Spleen (tissue), 13 donors: Measurements from ENCODE around the gene NOTCH2. TPM values are rescaled to one million over a fixed set of nuclear protein-coding genes. Genes with fewer than 3 reads are reported as not detected.
"Not testable (repeated sequence)": the region's sequence is repeated elsewhere in the genome, so short reads cannot be mapped to it uniquely, and the experiment has no call there.

Experiments used
- DNase-seq: peaks from one replicate; pipeline ENCODE4 v3.0.0-alpha.2; 2020
- H3K27ac ChIP-seq, 8 donors: fragments of 200-600 bp; sonication (generic) in 7 of 8; 1 replicate in 4 of 8; 2 replicates in 4 of 8; pipeline versions ENCODE4 v1.5.0 to v1.8.0; 2016 to 2021; ENCODE audit warnings: inconsistent platforms in 4 of 8, mild to moderate bottlenecking in 4 of 8, moderate library complexity in 1 of 8
- H3K27me3 ChIP-seq, 7 donors: fragments of 200-600 bp; sonication (generic) in 6 of 7; replicated peaks in 1 of 7; 1 replicate in 4 of 7; 2 replicates in 3 of 7; pipeline versions ENCODE4 v1.5.0 to v1.8.0; 2016 to 2021; ENCODE audit warnings: inconsistent platforms in 3 of 7, mild to moderate bottlenecking in 1 of 7
- H3K36me3 ChIP-seq, 6 donors: fragments of 200-600 bp; sonication (generic) in 5 of 6; 1 replicate in 4 of 6; 2 replicates in 2 of 6; pipeline versions ENCODE4 v1.5.0 to v1.8.0; 2016 to 2021; ENCODE audit warnings: inconsistent platforms in 2 of 6
- H3K4me1 ChIP-seq, 6 donors: fragments of 200-600 bp; sonication (generic) in 5 of 6; 1 replicate in 3 of 6; 2 replicates in 3 of 6; pipeline versions ENCODE4 v1.5.0 to v1.8.0; 2016 to 2021; ENCODE audit warnings: inconsistent platforms in 3 of 6
- H3K4me3 ChIP-seq, 8 donors: fragments of 200-600 bp; sonication (generic) in 7 of 8; 1 replicate in 4 of 8; 2 replicates in 4 of 8; pipeline versions ENCODE4 v1.5.0 to v1.8.0; 2016 to 2021; ENCODE audit warnings: inconsistent platforms in 4 of 8, mild to moderate bottlenecking in 4 of 8, moderate library complexity in 2 of 8
- H3K9me3 ChIP-seq, 8 donors: fragments of 200-600 bp; sonication (generic) in 7 of 8; 1 replicate in 4 of 8; 2 replicates in 4 of 8; pipeline versions ENCODE4 v1.5.0 to v1.8.0; 2016 to 2021; ENCODE audit warnings: inconsistent platforms in 4 of 8
- POLR2A ChIP-seq, 3 donors: fragments of 450-650 bp; IDR thresholded peaks; one replicate each; pipeline ENCODE4 v1.5.1; 2017; ENCODE audit warnings: antibody characterized with exemption in 3 of 3, mild to moderate bottlenecking in 1 of 3
- POLR2AphosphoS5 ChIP-seq, 3 donors: sonication (generic); formaldehyde crosslinking; IDR thresholded peaks; one replicate each; pipeline ENCODE4 v1.5.1; 2017; ENCODE audit warnings: antibody characterized with exemption in 3 of 3
- WGBS, 5 donors: extraction: QIAGEN DNeasy Blood & Tissue Kit in 3 of 5; methylation state at CpG; one replicate each; pipeline versions ENCODE4 v1.1.5 to v1.1.7; 2013 to 2018; 5-methylcytosine and 5-hydroxymethylcytosine counted together
- intact Hi-C: fragments of 100-400 bp; cut with DNase I; formaldehyde crosslinking; loops from one replicate; pipeline ENCODE4 v1.15.0; 2023; ENCODE audit warnings: low total_unique reads
- long read RNA-seq, 2 donors: transcript quantifications; one replicate each; lab custom pipeline, GENCODE V29; 2026
- polyA plus RNA-seq, 3 donors: library from polyadenylated mRNA; stranded (reverse); fragments of 200-250 nt; gene quantifications; one replicate each; pipeline ENCODE4 v1.2.1, GENCODE V29; 2013
- total RNA-seq, 7 donors: library from RNA; depleted of rRNA in 3 of 7; stranded (reverse); fragments of >200 nt in 3 of 7; fragmentation: NEBNext Ultra II Directional in 4 of 7; extraction: Animal tissue kit (Norgen Biotek cat#: 25700) in 4 of 7; gene quantifications; one replicate each; pipeline versions ENCODE4 v1.1.0 to v1.2.1, GENCODE V29; 2016 to 2021
- donor health status: healthy with polysubstance abuse.
- donor health status: DM: no; HTN: no; CAD: no; lungs with moderate emphysema.
- donor health status: DM: no; HTN: no; CAD: no.
- donor health status: Bipolar disorder and iron deficiency.
- donor health status: healthy.
- donor health status: DM: no; HTN: no; CAD: no.
- donor health status: DM: yes; HTN: yes; CAD: no.

The NOTCH2 gene
- total RNA-seq (100 to 1,000 TPM; 101 to 230 (median 149) TPM), polyA plus RNA-seq (10 to 100 TPM; 11.3 to 18.2 (median 13.1) TPM)
- long read RNA-seq, donor 1, partial matches to known transcripts, result 26 of 26 reads
- long read RNA-seq, donor 1, other reads (novel, unspliced or antisense), result 0 of 26 reads
- long read RNA-seq, donor 2, full-length matches to known transcripts, result 1 of 1 reads
- long read RNA-seq, donor 2, partial matches to known transcripts, result 0 of 1 reads
- long read RNA-seq, donor 2, other reads (novel, unspliced or antisense), result 0 of 1 reads

GRCh38 chr1:120069067-120069919, at the start of gene NOTCH2:
Gene NOTCH2, minus strand, starts transcription at chr1:120069662. Its CDS starts 256 bp downstream, at chr1:120069406.
- DNase-seq, result peak; percentile 91
- H3K9me3 ChIP-seq, H3K36me3 ChIP-seq, H3K27me3 ChIP-seq, intact Hi-C loops: not testable (repeated sequence)
- Histone ChIP-seq H3K27ac (peak within 1 kb of the TSS; percentile 66 to 91 (median 87)), H3K4me1 (peaks cover 0 to 21% (median 7%) of the 10 kb centered on the region in 6 donors), H3K4me3 (peak within 1 kb of the TSS; percentile 60 to 80 (median 69))
- peak in 1 of 3 donors; percentile 53 for TF ChIP-seq POLR2A (IDR thresholded peaks at IDR 0.05)
- TF ChIP-seq POLR2AphosphoS5 (IDR thresholded peaks at IDR 0.05), result peak; percentile 32 to 80 (median 72)
- 0 to 1% (median 0%) methylated on average over 1 to 68 of the region's 95 CpGs; no CpG with 5 or more reads in 1 of the 5 donors for WGBS, 5 donors

- WGBS, 5 donors, result 16 to 28% (median 20%) methylated on average over 2 to 3 of the region's 4 CpGs
- DNase-seq, result peak; percentile 74
- intact Hi-C loops, result not testable (repeated sequence)
Observed at GRCh38 chr1:120117371-120118177, 48.1 kb upstream of the NOTCH2 start.

GRCh38 chr1:120116094-120116493, 46.6 kb upstream of the NOTCH2 start:
- intact Hi-C loops, H3K27me3 ChIP-seq, H3K9me3 ChIP-seq, DNase-seq, H3K27ac ChIP-seq, H3K36me3 ChIP-seq, H3K4me3 ChIP-seq: not testable (repeated sequence)
- 79 to 88% (median 85%) methylated on average over 2 of the region's 2 CpGs for WGBS, 5 donors
- H3K4me1 ChIP-seq, result peaks cover 0 to 13% (median 3%) of the 10 kb centered on the region in 6 donors

More at GRCh38 chr1:120117371-120118177, 48.1 kb upstream of the NOTCH2 start:
- not testable (repeated sequence) for H3K27me3 ChIP-seq, H3K9me3 ChIP-seq, H3K4me3 ChIP-seq, H3K36me3 ChIP-seq
- Histone ChIP-seq H3K27ac (peak overlapping the region in 2 of 8 donors; percentile 42 to 44), H3K4me1 (peaks cover 0 to 26% (median 5%) of the 10 kb centered on the region in 6 donors)

GRCh38 chr1:120113134-120113533, 43.7 kb upstream of the NOTCH2 start:
- DNase-seq, H3K36me3 ChIP-seq, intact Hi-C loops, H3K27me3 ChIP-seq, H3K27ac ChIP-seq, H3K9me3 ChIP-seq, H3K4me3 ChIP-seq: not testable (repeated sequence)
- H3K4me1 ChIP-seq, result peaks cover 0 to 10% (median 3%) of the 10 kb centered on the region in 6 donors
- WGBS, 5 donors, result 25 to 75% (median 56%) methylated on average over 1 to 2 of the region's 3 CpGs; no CpG with 5 or more reads in 2 of the 5 donors

- H3K36me3 ChIP-seq, H3K9me3 ChIP-seq, H3K27me3 ChIP-seq, H3K4me3 ChIP-seq, H3K4me1 ChIP-seq, H3K27ac ChIP-seq, intact Hi-C loops, DNase-seq: not testable (repeated sequence)
- 62 to 77% (median 67%) methylated on average over 5 of the region's 5 CpGs for WGBS, 5 donors
Observed at GRCh38 chr1:120112212-120112611, 42.8 kb upstream of the NOTCH2 start.

GRCh38 chr1:120111771-120112170, 42.3 kb upstream of the NOTCH2 start:
- H3K27ac ChIP-seq, result peak overlapping the region in 1 of 8 donors; percentile 8
- H3K4me3 ChIP-seq, intact Hi-C loops, DNase-seq, H3K4me1 ChIP-seq, H3K27me3 ChIP-seq, H3K9me3 ChIP-seq, H3K36me3 ChIP-seq: not testable (repeated sequence)
- no CpG with 5 or more reads among the region's 3 CpGs for WGBS, 5 donors

GRCh38 chr1:120111008-120111407, 41.5 kb upstream of the NOTCH2 start:
- H3K27ac ChIP-seq, H3K27me3 ChIP-seq, H3K36me3 ChIP-seq, H3K9me3 ChIP-seq, intact Hi-C loops, H3K4me1 ChIP-seq, DNase-seq: not testable (repeated sequence)
- WGBS, 5 donors, result 77 to 88% (median 83%) methylated on average over 1 of the region's 2 CpGs; no CpG with 5 or more reads in 2 of the 5 donors
- peak overlapping the region in 1 of 8 donors; percentile 31 for H3K4me3 ChIP-seq

- intact Hi-C loops, H3K36me3 ChIP-seq, DNase-seq, H3K27me3 ChIP-seq, H3K9me3 ChIP-seq, H3K4me1 ChIP-seq: not testable (repeated sequence)
- 83 to 93% (median 89%) methylated on average over 6 to 7 of the region's 9 CpGs for WGBS, 5 donors
- Histone ChIP-seq H3K27ac (peak overlapping the region in 4 of 8 donors; percentile 23 to 60 (median 40)), H3K4me3 (peak overlapping the region in 1 of 8 donors; percentile 37)
Observed at GRCh38 chr1:120109656-120110055, 40.2 kb upstream of the NOTCH2 start.

- DNase-seq, H3K9me3 ChIP-seq, H3K36me3 ChIP-seq, H3K27me3 ChIP-seq, intact Hi-C loops: not testable (repeated sequence)
- Histone ChIP-seq H3K4me3 (peak overlapping the region in 1 of 8 donors; percentile 37), H3K4me1 (peaks cover 0 to 13% (median 2%) of the 10 kb centered on the region in 6 donors), H3K27ac (peak overlapping the region in 4 of 8 donors; percentile 23 to 60 (median 40))
- WGBS, 5 donors, result 59 to 92% (median 75%) methylated on average over 6 to 10 of the region's 10 CpGs
Observed at GRCh38 chr1:120109180-120109579, 39.7 kb upstream of the NOTCH2 start.

GRCh38 chr1:120105288-120105687, 35.8 kb upstream of the NOTCH2 start:
- H3K27me3 ChIP-seq, H3K27ac ChIP-seq, H3K9me3 ChIP-seq, H3K36me3 ChIP-seq, H3K4me3 ChIP-seq, DNase-seq, intact Hi-C loops: not testable (repeated sequence)
- 22 to 42% (median 42%) methylated on average over 1 of the region's 2 CpGs for WGBS, 5 donors
- H3K4me1 ChIP-seq, result peaks cover 0 to 13% (median 1%) of the 10 kb centered on the region in 6 donors
